ENCODE results near the gene IRAK1. TPM values are rescaled to one million over a fixed set of nuclear protein-coding genes. Genes with fewer than 3 reads are reported as not detected.

IRAK1 gene
- polyA plus RNA-seq, 1 of the 3 experiments (the other 2 are of a cell fraction): 68.5 TPM

DNA sequence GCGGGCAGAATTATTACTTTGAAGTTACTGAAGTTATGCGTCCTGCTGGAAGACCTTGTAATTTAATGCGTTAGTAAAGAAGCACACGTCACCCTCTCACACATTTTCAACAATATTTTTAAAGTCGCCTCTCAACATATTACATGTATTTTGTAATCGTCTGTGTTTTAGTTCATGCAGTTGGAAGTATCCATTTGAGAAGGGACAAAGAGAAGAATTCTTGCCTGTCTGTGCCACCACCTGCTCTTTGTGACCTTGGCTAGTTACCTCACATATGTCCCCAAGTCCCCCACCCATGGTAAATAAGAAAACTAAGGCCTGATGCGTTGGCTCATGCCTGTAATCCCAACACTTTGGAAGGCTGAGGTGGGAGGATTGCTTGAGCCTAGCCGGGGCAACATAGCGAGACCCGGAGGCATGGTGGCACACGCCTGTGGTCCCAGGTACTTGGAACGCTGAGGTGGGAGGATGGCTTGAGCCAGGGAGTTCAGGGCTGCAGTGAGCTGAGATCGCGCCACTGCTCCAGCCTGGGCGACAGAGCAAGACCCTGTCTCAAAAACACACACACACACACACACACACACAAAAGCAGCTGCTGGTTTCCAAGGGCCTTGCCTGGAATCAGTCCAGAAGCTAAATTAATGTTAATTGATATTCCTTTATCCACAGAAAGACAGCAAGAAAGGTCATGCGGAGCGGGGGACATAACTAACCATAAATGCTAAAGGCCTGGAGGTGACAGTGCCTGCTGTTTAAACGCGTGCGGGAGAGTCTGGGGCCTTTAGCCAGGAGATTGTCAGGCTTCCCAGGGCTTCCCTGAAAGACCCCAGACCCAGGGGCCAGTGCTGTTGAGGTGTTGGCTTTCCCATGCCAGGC, 46.3 kb downstream of the IRAK1 start:
- Histone ChIP-seq H3K4me2 (peak overlapping the region; percentile 86), H3K9ac (peak overlapping the region; percentile 90), H4K20me1 (ENCODE audit: insufficient read depth) (peaks cover 15% of the 10 kb centered on the region), H3K27me3 (ENCODE audit: insufficient read depth) (no peaks in the 10 kb centered on the region), H3K4me1 (ENCODE audit: control insufficient read depth in 1 of 2, insufficient read depth in 2 of 2, low read depth in 1 of 2, low read length in 1 of 2) (peaks cover 3 to 31% of the 10 kb centered on the region in 2 experiments; a peak in 1 of 4 replicates), H3K79me2 (ENCODE audit: insufficient read depth) (peaks cover 43% of the 10 kb centered on the region), H3K4me3 (ENCODE audit: low read depth in 2 of 2, low read length in 1 of 2) (peak overlapping the region; percentile 83 to 98), H3K27ac (ENCODE audit: low read depth in 2 of 2, low read length in 1 of 2) (peak overlapping the region; percentile 99), H3K9me2 (no peaks in the 10 kb centered on the region), H3K36me3 (replicated peaks in 1 of 2; ENCODE audit: control insufficient read depth in 1 of 2, insufficient read depth in 2 of 2, low read length in 1 of 2) (peaks cover 0 to 2% of the 10 kb centered on the region in 2 experiments), H2AFZ (ENCODE audit: low read depth) (peak overlapping the region; percentile 87), H3K9me3 (no peaks in the 10 kb centered on the region), H3F3A (replicated peaks; ENCODE audit: insufficient read depth) (peaks cover 7% of the 10 kb centered on the region)
- WGBS (ENCODE audit: low lambda C conversion rate): 48% methylated on average over 20 of the region's 20 CpGs
- POLR2A ChIA-PET: interaction anchor here (0.5 to 1.5 kb wide), 3 partner anchors 45 to 172 kb away, joined by 3 to 4 read pairs (median 3); partner anchors contain the start of gene IRAK1
- CTCF ChIA-PET: interaction anchor here (1.4 to 1.9 kb wide), 2 partner anchors 26 to 40 kb away, joined by 4 to 13 read pairs; no protein-coding TSS in a partner anchor
- TF ChIP-seq, protein P1, sequence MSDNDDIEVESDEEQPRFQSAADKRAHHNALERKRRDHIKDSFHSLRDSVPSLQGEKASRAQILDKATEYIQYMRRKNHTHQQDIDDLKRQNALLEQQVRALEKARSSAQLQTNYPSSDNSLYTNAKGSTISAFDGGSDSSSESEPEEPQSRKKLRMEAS (IDR thresholded peaks at IDR 0.05; ENCODE audit: low read depth): no peak
- TF ChIP-seq RXRA (IDR thresholded peaks at IDR 0.05; ENCODE audit: borderline replicate concordance, low read depth) (no peak), NRF1 (IDR thresholded peaks at IDR 0.05; ENCODE audit: low read depth, low read length) (no peak), TEAD4 (IDR thresholded peaks at IDR 0.05; ENCODE audit: borderline replicate concordance, insufficient read depth) (no peak), FOSL2 (IDR thresholded peaks at IDR 0.05; ENCODE audit: borderline replicate concordance, low read depth) (no peak), JUND (IDR thresholded peaks at IDR 0.05) (no peak), ELF1 (IDR thresholded peaks at IDR 0.05) (no peak)
- no peak for DNase-seq

DNA sequence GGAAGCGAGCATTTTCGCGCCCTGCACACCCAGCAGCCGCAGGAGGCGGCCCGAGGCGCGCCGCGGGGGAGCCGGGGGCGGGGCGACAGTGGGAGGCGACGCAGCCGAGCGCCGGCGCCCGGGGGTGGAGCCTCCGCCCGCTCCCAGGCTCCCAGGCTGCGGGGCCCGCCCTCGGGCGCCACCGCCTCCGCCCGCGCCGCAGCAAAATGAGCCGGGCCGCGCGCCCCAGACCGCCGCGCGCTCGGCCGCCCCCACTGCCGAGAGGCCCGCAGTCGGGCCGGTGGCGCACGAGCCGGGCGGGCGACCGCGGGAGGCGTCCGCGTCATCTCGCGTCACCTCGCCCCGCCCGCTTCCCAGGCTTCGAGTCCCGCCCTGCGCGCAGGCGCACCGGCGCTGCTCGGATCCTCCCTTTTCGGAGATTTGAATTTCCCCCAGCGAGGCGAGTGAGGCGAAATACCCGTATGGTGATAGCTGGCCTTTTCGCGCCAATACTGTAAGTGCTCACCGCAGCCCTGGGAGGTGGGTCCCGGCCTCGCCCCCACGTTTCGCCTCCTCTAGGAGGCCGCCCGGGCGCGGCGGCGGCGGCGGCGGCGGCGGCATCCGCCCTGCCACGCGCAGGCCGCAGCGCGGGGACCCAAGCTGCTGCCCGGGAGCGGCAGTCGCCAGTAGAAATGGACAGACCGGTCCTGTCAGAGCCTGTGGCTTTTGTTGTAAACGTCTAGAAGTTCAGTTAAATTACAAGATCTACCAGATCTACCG, 47.2 kb downstream of the IRAK1 start, which contains the start of gene TMEM187:
TMEM187 (plus strand) TSS at position 387 of the 759 bp plus-strand sequence. CDS start 9,309 bp downstream, outside the sequence.
- TF ChIP-seq EZH2phosphoT487 (IDR thresholded peaks at IDR 0.05; ENCODE audit: borderline replicate concordance, low read depth): no peak
- TF ChIP-seq NRF1 (IDR thresholded peaks at IDR 0.05; ENCODE audit: low read depth, low read length): peak; percentile 86
- TF ChIP-seq RAD21 (IDR thresholded peaks at IDR 0.05; ENCODE audit: low read length): no peak
- no peak for TF ChIP-seq FOXM1 (IDR thresholded peaks at IDR 0.05; ENCODE audit: low read depth)
- TF ChIP-seq GABPA (IDR thresholded peaks at IDR 0.05; ENCODE audit: low read depth): no peak
- no peak; the same call in 1 of the 2 replicates for TF ChIP-seq TAF1 (IDR thresholded peaks at IDR 0.05; ENCODE audit: borderline replicate concordance, low read depth, low read length)
- TF ChIP-seq MEF2A (IDR thresholded peaks at IDR 0.05; ENCODE audit: borderline replicate concordance, low read depth): no peak
- TF ChIP-seq MXI1 (IDR thresholded peaks at IDR 0.05; ENCODE audit: low read depth, low read length): peak; percentile 41
- TF ChIP-seq, protein P1 (IDR thresholded peaks at IDR 0.05; ENCODE audit: low read depth): 0 out of 2 replicates have a peak, but pooled peaks have one; percentile 39
- no peak for TF ChIP-seq GATA2 (CRISPR knock-in tag; IDR thresholded peaks at IDR 0.05)
- CTCF ChIA-PET: no interaction called here
- DNase-seq: peak; percentile 95
- WGBS (ENCODE audit: low lambda C conversion rate): 0% methylated on average over 1 of the region's 103 CpGs
- peaks cover 7% of the 10 kb centered on the region for H3F3A ChIP-seq (replicated peaks; ENCODE audit: insufficient read depth)
- H3K4me3 ChIP-seq (ENCODE audit: low read depth in 2 of 2, low read length in 1 of 2): peak within 1 kb of the TSS; percentile 90 to 98
- peaks cover 24% of the 10 kb centered on the region for H4K20me1 ChIP-seq (ENCODE audit: insufficient read depth)
- POLR2A ChIA-PET: interaction anchor here (0.6 to 1.5 kb wide), 2 partner anchors 48 to 362 kb away, joined by 3 to 4 read pairs; partner anchors contain the start of gene IRAK1
- no peaks in the 10 kb centered on the region for H3K9me3 ChIP-seq
- no peaks in the 10 kb centered on the region for H3K27me3 ChIP-seq (ENCODE audit: insufficient read depth)
- peak within 1 kb of the TSS; percentile 99 for H3K27ac ChIP-seq (ENCODE audit: low read depth in 2 of 2, low read length in 1 of 2)
- H3K79me2 ChIP-seq (ENCODE audit: insufficient read depth): peaks cover 51% of the 10 kb centered on the region
- H3K36me3 ChIP-seq (replicated peaks in 1 of 2; ENCODE audit: control insufficient read depth in 1 of 2, insufficient read depth in 2 of 2, low read length in 1 of 2): peaks cover 0 to 4% of the 10 kb centered on the region in 2 experiments
- peak within 1 kb of the TSS; percentile 89 for H2AFZ ChIP-seq (ENCODE audit: low read depth)
- no peaks in the 10 kb centered on the region for H3K9me2 ChIP-seq
- H3K4me2 ChIP-seq: peak within 1 kb of the TSS; percentile 86
- H3K4me1 ChIP-seq (ENCODE audit: control insufficient read depth in 1 of 2, insufficient read depth in 2 of 2, low read depth in 1 of 2, low read length in 1 of 2): peaks cover 11 to 39% of the 10 kb centered on the region in 2 experiments; a peak in 2 of 4 replicates
- peak within 1 kb of the TSS; percentile 98 for H3K9ac ChIP-seq
